ENCODE results near the gene LSM14B. TPM values are rescaled to one million over a fixed set of nuclear protein-coding genes. Genes with fewer than 3 reads are reported as not detected.
A peak's percentile ranks its signal among the peaks of the same experiment; 100 is the strongest.

Gene LSM14B
- total RNA-seq, 1 donor from 2014 or later, result 27.6 TPM

- no peaks in the 10 kb centered on the region for H3K27me3 ChIP-seq
- no peak overlapping the region for H3K27ac ChIP-seq
- DNase-seq (ENCODE audit: low spot score in 2 of 2), result no peak
- H3K36me3 ChIP-seq, result peaks cover 3 to 4% of the 10 kb centered on the region in 2 donors
- H3K4me3 ChIP-seq, result no peak overlapping the region
- H3K9me3 ChIP-seq, result no peaks in the 10 kb centered on the region
- peaks cover 0 to 2% of the 10 kb centered on the region in 2 donors for H3K4me1 ChIP-seq
- intact Hi-C loops (cut with DNase I), result no loop called here
- no peak for TF ChIP-seq CTCF (IDR thresholded peaks at IDR 0.05)
These were observed 29.6 kb downstream of the LSM14B start for GRCh38 chr20:62151835-62152364.

- no peak overlapping the region for H3K4me3 ChIP-seq
- H3K27me3 ChIP-seq, result no peaks in the 10 kb centered on the region
- TF ChIP-seq CTCF (IDR thresholded peaks at IDR 0.05), result no peak
- H3K9me3 ChIP-seq, result no peaks in the 10 kb centered on the region
- intact Hi-C loops (cut with DNase I), result loop anchor here (2.0 kb wide), 1 partner anchor 145 kb away; no protein-coding TSS in a partner anchor
- peaks cover 0 to 2% of the 10 kb centered on the region in 2 donors for H3K4me1 ChIP-seq
- H3K36me3 ChIP-seq, result peaks cover 11 to 21% of the 10 kb centered on the region in 2 donors
- no peak overlapping the region for H3K27ac ChIP-seq
- DNase-seq (ENCODE audit: low spot score in 2 of 2), result no peak
These were observed 33.4 kb downstream of the LSM14B start for GRCh38 chr20:62155428-62156253.

- Histone ChIP-seq H3K27ac (no peak overlapping the region), H3K4me3 (no peak overlapping the region), H3K36me3 (peaks cover 17 to 27% of the 10 kb centered on the region in 2 donors), H3K9me3 (no peaks in the 10 kb centered on the region), H3K27me3 (no peaks in the 10 kb centered on the region), H3K4me1 (peaks cover 0 to 2% of the 10 kb centered on the region in 2 donors)
- DNase-seq (ENCODE audit: low spot score in 2 of 2), result no peak
- TF ChIP-seq CTCF (IDR thresholded peaks at IDR 0.05), result no peak
- intact Hi-C loops (cut with DNase I), result loop anchor here (2.0 kb wide), 1 partner anchor 145 kb away; no protein-coding TSS in a partner anchor
These were observed 33.9 kb downstream of the LSM14B start for GRCh38 chr20:62156254-62156556.

GRCh38 chr20:62156592-62157386 lies 34.5 kb downstream of the LSM14B start:
- peak; percentile 30 to 64 (median 61) for TF ChIP-seq CTCF (IDR thresholded peaks at IDR 0.05)
- Histone ChIP-seq H3K9me3 (no peaks in the 10 kb centered on the region), H3K27me3 (no peaks in the 10 kb centered on the region), H3K36me3 (peaks cover 22 to 33% of the 10 kb centered on the region in 2 donors), H3K27ac (no peak overlapping the region), H3K4me1 (peaks cover 0 to 2% of the 10 kb centered on the region in 2 donors), H3K4me3 (no peak overlapping the region)
- DNase-seq (ENCODE audit: low spot score in 2 of 2), result no peak
- intact Hi-C loops (cut with DNase I), result loop anchor here (2.0 kb wide), 1 partner anchor 146 kb away; no protein-coding TSS in a partner anchor

- Histone ChIP-seq H3K9me3 (no peaks in the 10 kb centered on the region), H3K4me3 (no peak overlapping the region), H3K4me1 (peaks cover 0 to 2% of the 10 kb centered on the region in 2 donors), H3K27ac (no peak overlapping the region), H3K36me3 (peaks cover 28 to 40% of the 10 kb centered on the region in 2 donors), H3K27me3 (no peaks in the 10 kb centered on the region)
- TF ChIP-seq CTCF (IDR thresholded peaks at IDR 0.05), result no peak
- intact Hi-C loops (cut with DNase I), result loop anchor here (2.0 kb wide), 1 partner anchor 147 kb away; no protein-coding TSS in a partner anchor
- DNase-seq (ENCODE audit: low spot score in 2 of 2), result no peak
These were observed 35.3 kb downstream of the LSM14B start for GRCh38 chr20:62157387-62158087.
